Neuron (in vitro differentiated cells): Measurements from ENCODE around the gene CFAP299.

ENCODE experiments used
- H2AFZ ChIP-seq: one replicate; pipeline ENCODE4 v1.6.1; 2013; ENCODE audit warnings: low read depth, mild to moderate bottlenecking, inconsistent platforms, low read length, moderate library complexity
- H3K27me3 ChIP-seq: one replicate; pipeline ENCODE4 v1.6.1; 2013; ENCODE audit warnings: low read length; ENCODE audit not compliant: insufficient read depth
- H3K36me3 ChIP-seq: one replicate; pipeline ENCODE4 v1.6.1; 2013; ENCODE audit warnings: low read length; ENCODE audit not compliant: insufficient read depth
- H3K4me1 ChIP-seq: one replicate; pipeline ENCODE4 v1.6.1; 2013; ENCODE audit warnings: low read length; ENCODE audit not compliant: insufficient read depth
- H3K4me3 ChIP-seq: 2 replicates; pipeline ENCODE4 v1.5.1; 2013; ENCODE audit warnings: mild to moderate bottlenecking, low read length, moderate library complexity
- H3K9me3 ChIP-seq: one replicate; pipeline ENCODE4 v1.6.1; 2013; ENCODE audit warnings: low read length

CFAP299 gene

GRCh38 chr4:80532674-80533333 is 197.3 kb downstream of the CFAP299 start:
- Histone ChIP-seq H3K4me3 (no peak overlapping the region), H3K4me1 (no peaks in the 10 kb centered on the region), H3K27me3 (no peaks in the 10 kb centered on the region), H2AFZ (no peak overlapping the region), H3K36me3 (no peaks in the 10 kb centered on the region), H3K9me3 (no peaks in the 10 kb centered on the region)

GRCh38 chr4:80535551-80535950 is 200.0 kb downstream of the CFAP299 start:
- Histone ChIP-seq H3K9me3 (no peaks in the 10 kb centered on the region), H3K4me1 (no peaks in the 10 kb centered on the region), H3K27me3 (no peaks in the 10 kb centered on the region), H3K4me3 (no peak overlapping the region), H2AFZ (no peak overlapping the region), H3K36me3 (no peaks in the 10 kb centered on the region)

GRCh38 chr4:80538276-80538926 is 202.9 kb downstream of the CFAP299 start:
- Histone ChIP-seq H2AFZ (no peak overlapping the region), H3K4me3 (no peak overlapping the region), H3K9me3 (no peaks in the 10 kb centered on the region), H3K27me3 (no peaks in the 10 kb centered on the region), H3K4me1 (no peaks in the 10 kb centered on the region), H3K36me3 (no peaks in the 10 kb centered on the region)

GRCh38 chr4:80539190-80539589 is 203.7 kb downstream of the CFAP299 start:
- H3K4me3 ChIP-seq = no peak overlapping the region
- no peaks in the 10 kb centered on the region for H3K4me1 ChIP-seq
- H3K36me3 ChIP-seq = no peaks in the 10 kb centered on the region
- H3K9me3 ChIP-seq = no peaks in the 10 kb centered on the region
- H2AFZ ChIP-seq = no peak overlapping the region
- H3K27me3 ChIP-seq = no peaks in the 10 kb centered on the region

- H2AFZ ChIP-seq = no peak overlapping the region
- H3K36me3 ChIP-seq = no peaks in the 10 kb centered on the region
- H3K9me3 ChIP-seq = no peaks in the 10 kb centered on the region
- no peaks in the 10 kb centered on the region for H3K27me3 ChIP-seq
- H3K4me1 ChIP-seq = no peaks in the 10 kb centered on the region
- H3K4me3 ChIP-seq = no peak overlapping the region
These were observed 204.8 kb downstream of the CFAP299 start for GRCh38 chr4:80540349-80540748.

GRCh38 chr4:80540785-80541469 is 205.4 kb downstream of the CFAP299 start:
- no peaks in the 10 kb centered on the region for H3K36me3 ChIP-seq
- no peaks in the 10 kb centered on the region for H3K4me1 ChIP-seq
- no peak overlapping the region for H2AFZ ChIP-seq
- H3K4me3 ChIP-seq = no peak overlapping the region
- no peaks in the 10 kb centered on the region for H3K9me3 ChIP-seq
- no peaks in the 10 kb centered on the region for H3K27me3 ChIP-seq

- Histone ChIP-seq H3K4me1 (no peaks in the 10 kb centered on the region), H2AFZ (no peak overlapping the region), H3K4me3 (no peak overlapping the region), H3K36me3 (no peaks in the 10 kb centered on the region), H3K27me3 (no peaks in the 10 kb centered on the region), H3K9me3 (no peaks in the 10 kb centered on the region)
These were observed 207.2 kb downstream of the CFAP299 start for GRCh38 chr4:80542747-80543146.

- H3K4me3 ChIP-seq = no peak overlapping the region
- no peaks in the 10 kb centered on the region for H3K27me3 ChIP-seq
- H3K9me3 ChIP-seq = no peaks in the 10 kb centered on the region
These were observed 224.8 kb downstream of the CFAP299 start for GRCh38 chr4:80560337-80560736.

GRCh38 chr4:80566203-80566872 is 230.8 kb downstream of the CFAP299 start:
- Histone ChIP-seq H3K4me3 (no peak overlapping the region), H3K4me1 (peaks cover 3% of the 10 kb centered on the region), H3K27me3 (no peaks in the 10 kb centered on the region), H2AFZ (no peak overlapping the region), H3K9me3 (no peaks in the 10 kb centered on the region), H3K36me3 (no peaks in the 10 kb centered on the region)

More at GRCh38 chr4:80560337-80560736, 224.8 kb downstream of the CFAP299 start:
- no peaks in the 10 kb centered on the region for H3K4me1 ChIP-seq
- no peaks in the 10 kb centered on the region for H3K36me3 ChIP-seq
- no peak overlapping the region for H2AFZ ChIP-seq

GRCh38 chr4:80568891-80569290 is 233.4 kb downstream of the CFAP299 start:
- H3K27me3 ChIP-seq = no peaks in the 10 kb centered on the region
- H3K9me3 ChIP-seq = no peaks in the 10 kb centered on the region
- no peaks in the 10 kb centered on the region for H3K36me3 ChIP-seq
- H2AFZ ChIP-seq = no peak overlapping the region
- H3K4me3 ChIP-seq = no peak overlapping the region
- H3K4me1 ChIP-seq = peaks cover 3% of the 10 kb centered on the region

- no peaks in the 10 kb centered on the region for H3K27me3 ChIP-seq
- H2AFZ ChIP-seq = no peak overlapping the region
- H3K4me1 ChIP-seq = no peaks in the 10 kb centered on the region
- H3K9me3 ChIP-seq = no peaks in the 10 kb centered on the region
- H3K36me3 ChIP-seq = no peaks in the 10 kb centered on the region
- H3K4me3 ChIP-seq = no peak overlapping the region
These were observed 241.3 kb downstream of the CFAP299 start for GRCh38 chr4:80576796-80577195.

GRCh38 chr4:80578001-80578400 is 242.5 kb downstream of the CFAP299 start:
- Histone ChIP-seq H2AFZ (no peak overlapping the region), H3K36me3 (no peaks in the 10 kb centered on the region), H3K27me3 (no peaks in the 10 kb centered on the region), H3K4me3 (no peak overlapping the region), H3K4me1 (no peaks in the 10 kb centered on the region), H3K9me3 (no peaks in the 10 kb centered on the region)

GRCh38 chr4:80585542-80585941 is 250.0 kb downstream of the CFAP299 start:
- no peak overlapping the region for H3K4me3 ChIP-seq
- no peaks in the 10 kb centered on the region for H3K9me3 ChIP-seq
- no peak overlapping the region for H2AFZ ChIP-seq
- no peaks in the 10 kb centered on the region for H3K27me3 ChIP-seq
- H3K36me3 ChIP-seq = no peaks in the 10 kb centered on the region
- no peaks in the 10 kb centered on the region for H3K4me1 ChIP-seq
